RWPE2 (cell line): ENCODE results near the gene CDX1.

Experiments
- ATAC-seq: fragments of 200-7000 bp; cut with Tn5 transposase; 3 replicates; pipeline ENCODE4 v1.9.1; 2021; ENCODE audit warnings: low read depth
- DNase-seq: peaks from one replicate; pipeline ENCODE4 v3.0.0-alpha.2; 2020; ENCODE audit warnings: low spot score
- H3K27ac ChIP-seq: fragments of 450-650 bp; 2 replicates; pipeline ENCODE4 v1.5.1; 2017; ENCODE audit warnings: mild to moderate bottlenecking; ENCODE audit not compliant: poor library complexity, severe bottlenecking
- H3K27me3 ChIP-seq: fragments of 250-450 bp; sonication (Bioruptor Pico); 2 replicates; pipeline ENCODE4 v1.5.1; 2021; ENCODE audit warnings: mild to moderate bottlenecking, moderate library complexity; ENCODE audit not compliant: insufficient read depth, poor library complexity, severe bottlenecking
- H3K36me3 ChIP-seq: fragments of 250-450 bp; sonication (Bioruptor Pico); 2 replicates; pipeline ENCODE4 v1.5.1; 2020; ENCODE audit warnings: low read depth, mild to moderate bottlenecking, moderate library complexity
- H3K4me1 ChIP-seq: fragments of 250-450 bp; sonication (Bioruptor Pico); 2 replicates; pipeline ENCODE4 v1.5.1; 2021; ENCODE audit warnings: mild to moderate bottlenecking, moderate library complexity; ENCODE audit not compliant: insufficient read depth, poor library complexity, severe bottlenecking
- H3K4me3 ChIP-seq: fragments of 250-450 bp; sonication (Bioruptor Pico); 2 replicates; pipeline ENCODE4 v1.5.1; 2021; ENCODE audit warnings: mild to moderate bottlenecking, moderate library complexity; ENCODE audit not compliant: severe bottlenecking
- H3K9me3 ChIP-seq: fragments of 250-450 bp; sonication (Bioruptor Pico); 2 replicates; pipeline ENCODE4 v1.5.1; 2021; ENCODE audit warnings: mild to moderate bottlenecking, moderate library complexity; ENCODE audit not compliant: severe bottlenecking
- CTCF ChIP-seq: fragments of 450-650 bp; IDR thresholded peaks from one replicate; pipeline ENCODE4 v1.5.1; 2017; ENCODE audit warnings: mild to moderate bottlenecking, moderate library complexity; ENCODE audit not compliant: poor library complexity, severe bottlenecking

CDX1 gene

GRCh38 chr5:150149618-150150017 is 17.0 kb upstream of the CDX1 start:
- H3K27ac ChIP-seq = no peak overlapping the region
- ATAC-seq (no peak), DNase-seq (no peak)
- H3K36me3 ChIP-seq = no peaks in the 10 kb centered on the region
- H3K4me1 ChIP-seq = no peaks in the 10 kb centered on the region
- no peak for TF ChIP-seq CTCF
- no peaks in the 10 kb centered on the region for H3K9me3 ChIP-seq
- no peak overlapping the region for H3K4me3 ChIP-seq
- H3K27me3 ChIP-seq = no peaks in the 10 kb centered on the region

- no peaks in the 10 kb centered on the region for H3K36me3 ChIP-seq
- no peak for TF ChIP-seq CTCF
- H3K4me1 ChIP-seq = no peaks in the 10 kb centered on the region
- no peak for DNase-seq
- ATAC-seq = no peak
- no peaks in the 10 kb centered on the region for H3K9me3 ChIP-seq
- no peak overlapping the region for H3K27ac ChIP-seq
- no peak overlapping the region for H3K4me3 ChIP-seq
- H3K27me3 ChIP-seq = no peaks in the 10 kb centered on the region
These were observed 13.7 kb upstream of the CDX1 start for GRCh38 chr5:150152636-150153462.

DNA sequence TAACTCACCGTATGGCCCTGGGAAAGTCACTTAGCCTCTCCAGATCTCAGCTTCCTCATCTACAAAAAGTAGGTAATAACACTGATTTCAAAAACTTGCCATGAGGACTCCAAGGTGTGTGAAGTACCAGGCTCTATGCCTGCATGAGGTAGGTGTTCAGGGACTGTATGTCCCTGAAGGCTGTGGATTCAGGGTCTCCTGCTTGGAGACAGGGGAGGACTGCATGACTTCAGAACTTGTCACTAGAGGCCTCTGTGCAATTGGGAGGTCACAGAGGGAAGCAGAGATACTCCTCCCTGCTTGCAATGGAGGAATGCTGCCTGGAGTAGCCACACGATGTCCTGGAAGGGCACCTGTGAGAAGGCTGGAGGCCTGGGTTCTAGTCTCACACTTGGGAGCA is 13.1 kb upstream of the CDX1 start:
- Histone ChIP-seq H3K4me1 (no peaks in the 10 kb centered on the region), H3K27ac (no peak overlapping the region), H3K9me3 (no peaks in the 10 kb centered on the region), H3K4me3 (no peak overlapping the region), H3K27me3 (no peaks in the 10 kb centered on the region), H3K36me3 (no peaks in the 10 kb centered on the region)
- ATAC-seq (no peak), DNase-seq (no peak)
- TF ChIP-seq CTCF = no peak

GRCh38 chr5:150153957-150154617 is 12.5 kb upstream of the CDX1 start:
- no peaks in the 10 kb centered on the region for H3K9me3 ChIP-seq
- H3K27me3 ChIP-seq = no peaks in the 10 kb centered on the region
- ATAC-seq = no peak
- no peak for TF ChIP-seq CTCF
- H3K36me3 ChIP-seq = no peaks in the 10 kb centered on the region
- H3K4me3 ChIP-seq = no peak overlapping the region
- no peaks in the 10 kb centered on the region for H3K4me1 ChIP-seq
- no peak overlapping the region for H3K27ac ChIP-seq
- no peak for DNase-seq
